CD4-positive, alpha-beta T cell treated with Interleukin-17A for 1 hour (primary cell): Measurements from ENCODE around the gene MMP24OS.

Experiments used
- DNase-seq: peaks from one replicate; pipeline ENCODE4 v3.0.0-alpha.2; 2020

Gene MMP24OS

GRCh38 chr20:35290186-35290886, 12.4 kb upstream of the MMP24OS start:
- DNase-seq: no peak

- no peak for DNase-seq
Measured at GRCh38 chr20:35288325-35289060, 10.6 kb upstream of the MMP24OS start.

GRCh38 chr20:35287509-35288324, 9.8 kb upstream of the MMP24OS start:
- no peak for DNase-seq

GRCh38 chr20:35286899-35287508, 9.1 kb upstream of the MMP24OS start:
- DNase-seq: no peak

- DNase-seq: no peak
Measured at GRCh38 chr20:35286077-35286898, 8.4 kb upstream of the MMP24OS start.

- DNase-seq: no peak
Measured at GRCh38 chr20:35285806-35286076, 7.8 kb upstream of the MMP24OS start.

GRCh38 chr20:35284992-35285805, 7.3 kb upstream of the MMP24OS start:
- no peak for DNase-seq

- peak; percentile 85 for DNase-seq
Measured at GRCh38 chr20:35284267-35284991, 6.5 kb upstream of the MMP24OS start, which contains the start of gene EIF6. TSS of gene EIF6 (minus strand) at chr20:35284772. CDS start at chr20:35284487, 285 bp downstream.

- DNase-seq: no peak
Measured at GRCh38 chr20:35283441-35284266, 5.7 kb upstream of the MMP24OS start.

GRCh38 chr20:35281506-35282101, 3.7 kb upstream of the MMP24OS start:
- no peak for DNase-seq

- DNase-seq: no peak
Measured at GRCh38 chr20:35280523-35280922, 2.6 kb upstream of the MMP24OS start.

GRCh38 chr20:35279533-35280174, 1.7 kb upstream of the MMP24OS start:
- no peak for DNase-seq

GRCh38 chr20:35279040-35279439, 1.1 kb upstream of the MMP24OS start:
- no peak for DNase-seq

- no peak for DNase-seq
Measured at GRCh38 chr20:35277127-35277526, 795 bp downstream of the MMP24OS start.

- DNase-seq: no peak
Measured at GRCh38 chr20:35276408-35276807, 1.5 kb downstream of the MMP24OS start.

GRCh38 chr20:35275741-35276251, 2.1 kb downstream of the MMP24OS start:
- DNase-seq: no peak

- DNase-seq: no peak
Measured at GRCh38 chr20:35274172-35275092, 3.5 kb downstream of the MMP24OS start.
